Left colon (tissue), 2 donors: ENCODE results near the gene BTNL8. TPM values are rescaled to one million over a fixed set of nuclear protein-coding genes. Genes with fewer than 3 reads are reported as not detected.

Experiments
- total RNA-seq, 2 donors: library from RNA; stranded (reverse); fragmentation: NEBNext Ultra II Directional; extraction: Animal tissue kit (Norgen Biotek cat#: 25700); gene quantifications; one replicate each; pipeline ENCODE4 v1.2.1, GENCODE V29; 2021
- donor health status: DM: no; HTN: no; CAD: no.
- donor health status: DM: yes; HTN: yes; CAD: no.

Gene BTNL8
- total RNA-seq, 2 donors from 2014 or later: 33.0 to 134 TPM

Other genes starting within 250 kb of the BTNL8 start
- 1 to 10 TPM; 3.8 to 4.7 TPM for gene FLT4, start 249.6 kb upstream of the BTNL8 start, total RNA-seq
- not detected for gene OR2Y1, start 159.1 kb upstream of the BTNL8 start, total RNA-seq
- 100 to 1,000 TPM in 1 of 2 donors, 10 to 100 TPM in 1; 85.6 to 101 TPM for gene MGAT1, start 96.4 kb upstream of the BTNL8 start, total RNA-seq
- 10 to 100 TPM; 32.0 to 35.8 TPM for gene ZFP62, start 37.9 kb upstream of the BTNL8 start, total RNA-seq
- 100 to 1,000 TPM in 1 of 2 donors, 10 to 100 TPM in 1; 20.5 to 130 TPM for gene BTNL3, start 89.7 kb downstream of the BTNL8 start, total RNA-seq
- 1 to 10 TPM; 4.1 to 4.9 TPM for gene BTNL9, start 141.1 kb downstream of the BTNL8 start, total RNA-seq
- gene OR2V1, start 232.0 kb downstream of the BTNL8 start, total RNA-seq: not detected
- gene OR2V2, start 248.4 kb downstream of the BTNL8 start, total RNA-seq: not detected